NCI-H1436 treated with DMSO at 0.1 percent for 48 hours (cell line): ENCODE data around the gene MUSTN1.

Experiments
- DNase-seq: peaks from one replicate; lab custom pipeline; 2025; lab: John Stamatoyannopoulos, UW

MUSTN1 gene

DNA sequence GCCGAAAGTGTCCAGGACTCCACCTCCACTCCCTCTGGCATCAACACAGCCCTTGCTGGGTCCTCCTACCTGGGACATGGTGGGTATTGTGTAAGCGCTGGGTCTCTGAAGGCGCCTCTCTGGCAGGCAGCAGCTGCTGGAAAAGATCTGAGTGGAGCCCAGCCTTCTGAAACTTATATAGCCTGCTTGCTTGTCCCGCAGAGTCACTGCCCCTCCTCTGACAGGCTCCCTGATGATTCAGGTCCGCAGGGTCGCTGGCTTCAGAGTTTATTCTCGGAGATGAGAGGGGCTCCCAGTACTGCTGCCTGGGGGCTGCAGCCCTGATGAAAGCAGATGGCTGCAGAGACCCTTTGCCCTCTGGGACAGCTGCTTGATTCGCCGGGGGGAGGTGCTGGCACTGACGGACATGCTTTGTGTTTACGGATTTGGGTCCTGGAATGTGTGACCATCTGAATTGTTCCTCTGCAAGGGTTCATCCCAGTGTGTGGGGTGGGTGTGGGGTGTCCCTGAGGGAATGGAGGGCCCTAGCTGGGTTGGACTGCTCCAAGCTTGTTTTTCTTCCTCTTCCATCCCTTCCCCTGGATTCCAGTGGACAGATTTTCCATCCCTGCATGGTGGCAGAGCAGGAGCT, at the start of gene MUSTN1:
Gene MUSTN1, minus strand, starts transcription at position 149 of the 631 bp plus-strand sequence. Its CDS starts 71 bp downstream, at position 78.
- DNase-seq = no peak

DNA sequence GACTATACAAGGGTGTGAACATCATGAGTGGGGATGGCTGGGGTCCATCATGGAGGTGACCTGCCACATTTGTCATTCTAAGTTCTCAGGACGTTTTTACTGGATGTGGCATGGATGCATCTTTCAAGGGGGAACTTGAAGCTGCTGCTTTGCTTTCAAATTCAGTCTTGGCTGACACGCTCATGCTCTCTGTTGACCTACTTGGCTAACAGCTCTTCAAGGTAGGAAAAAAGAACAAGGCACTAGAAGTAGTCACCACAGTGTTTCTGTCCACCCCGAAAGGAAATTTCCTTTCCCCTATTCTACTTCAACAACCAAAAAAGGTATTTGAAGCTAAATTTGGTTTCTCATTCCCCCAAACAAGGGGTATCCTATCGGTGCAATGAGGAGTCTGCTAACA, 47.6 kb upstream of the MUSTN1 start:
- no peak for DNase-seq

GRCh38 chr3:52881871-52882270, 47.1 kb upstream of the MUSTN1 start:
- no peak for DNase-seq

DNA sequence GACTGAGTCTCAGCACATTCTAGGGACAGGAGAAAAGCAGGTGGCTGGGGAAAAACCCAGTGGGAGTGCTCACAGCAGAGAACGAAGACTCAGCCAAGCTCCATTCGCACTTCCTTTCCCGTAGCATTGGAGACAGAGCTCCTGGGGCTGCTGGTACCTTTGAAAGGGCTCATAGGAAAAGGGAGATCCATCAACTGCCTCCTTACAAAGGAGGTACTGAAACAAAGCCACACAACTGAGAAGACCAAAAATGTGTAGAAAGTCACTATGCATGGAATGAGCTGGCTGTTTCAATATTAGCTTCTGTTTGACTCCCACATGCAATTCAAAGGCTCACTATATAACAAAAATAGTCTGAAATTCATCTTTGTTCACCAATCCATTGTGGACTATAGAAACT, 45.7 kb upstream of the MUSTN1 start:
- no peak for DNase-seq

- DNase-seq = no peak
Measured at GRCh38 chr3:52880047-52880446, 45.2 kb upstream of the MUSTN1 start.

DNA sequence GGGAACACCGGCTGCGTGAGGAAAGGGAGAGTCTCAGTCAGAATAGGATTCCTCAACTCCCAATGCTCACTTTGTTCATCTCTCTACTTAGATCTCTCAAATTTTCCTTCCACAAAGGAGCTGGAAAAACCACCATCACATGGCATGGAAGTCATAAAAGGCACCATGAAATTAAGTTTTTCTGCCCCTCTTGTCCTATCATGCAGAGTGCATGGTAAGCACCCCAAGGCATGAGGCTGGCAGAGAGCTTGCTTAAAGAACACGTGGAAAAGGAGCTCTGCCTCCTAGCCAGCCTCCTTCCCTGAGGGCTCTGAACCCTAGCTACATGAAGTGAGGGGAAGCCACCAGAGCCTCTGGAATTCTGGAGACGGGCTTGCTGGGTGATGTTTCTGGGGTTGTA, 44.8 kb upstream of the MUSTN1 start:
- DNase-seq = no peak

- DNase-seq = no peak
Measured at GRCh38 chr3:52879090-52879489, 44.3 kb upstream of the MUSTN1 start.

DNA sequence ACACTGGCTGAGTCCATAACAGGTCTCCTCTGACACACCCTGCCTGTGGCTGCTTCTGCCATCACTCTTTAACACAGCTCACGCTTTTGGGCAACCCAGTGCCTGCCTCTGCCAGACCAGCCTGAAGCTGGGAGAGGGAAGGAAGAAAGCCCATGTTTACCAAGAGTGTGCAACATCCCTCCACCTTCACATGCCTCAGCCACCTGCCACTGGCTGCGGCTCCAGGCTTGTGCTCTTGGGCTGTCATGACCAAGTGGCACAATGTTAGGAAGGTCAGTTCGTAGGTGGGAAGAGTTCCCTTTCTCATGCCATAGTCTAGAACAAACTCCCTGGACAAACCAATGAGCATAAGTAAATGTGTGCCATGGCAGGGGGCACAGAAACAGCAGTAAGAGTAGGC, 42.3 kb upstream of the MUSTN1 start:
- no peak for DNase-seq

DNA sequence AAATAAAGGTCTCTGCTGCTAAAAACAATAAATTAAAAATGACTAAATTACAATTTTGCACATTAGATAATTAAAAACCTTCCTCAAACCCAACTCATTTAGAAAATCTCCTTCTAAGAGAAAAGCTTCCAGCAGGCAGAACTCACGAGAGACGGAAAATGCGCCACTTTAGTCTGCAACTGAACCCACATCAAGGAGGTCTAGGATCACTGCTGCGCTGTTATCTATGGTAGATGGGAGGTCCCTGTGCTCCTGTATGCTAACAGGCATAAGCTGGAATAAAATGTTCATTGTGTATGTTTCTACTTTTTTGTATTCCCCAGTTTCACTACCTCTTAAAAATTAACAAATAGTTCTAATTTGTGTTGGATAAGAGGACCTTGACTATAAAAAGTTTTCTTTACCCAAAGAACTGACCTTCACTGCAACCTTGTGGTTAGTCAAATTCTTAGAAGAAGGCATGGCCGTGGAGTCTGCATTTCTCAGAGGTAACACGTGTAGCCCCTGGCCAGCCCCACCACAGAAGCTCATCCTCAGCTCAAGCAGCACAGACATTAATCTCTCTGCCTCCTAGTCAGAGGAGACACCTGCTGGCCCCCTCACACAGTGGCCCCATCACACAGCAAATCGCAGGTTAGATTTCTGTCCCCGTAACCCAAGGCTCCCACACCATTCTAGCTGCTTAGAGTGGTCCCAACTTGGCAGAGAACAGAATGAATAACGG, 40.2 kb upstream of the MUSTN1 start:
- no peak for DNase-seq

GRCh38 chr3:52874160-52874701, 39.4 kb upstream of the MUSTN1 start:
- DNase-seq = no peak

- no peak for DNase-seq
Measured at GRCh38 chr3:52873433-52874159, 38.8 kb upstream of the MUSTN1 start.

GRCh38 chr3:52872245-52872644, 37.4 kb upstream of the MUSTN1 start:
- DNase-seq = no peak

DNA sequence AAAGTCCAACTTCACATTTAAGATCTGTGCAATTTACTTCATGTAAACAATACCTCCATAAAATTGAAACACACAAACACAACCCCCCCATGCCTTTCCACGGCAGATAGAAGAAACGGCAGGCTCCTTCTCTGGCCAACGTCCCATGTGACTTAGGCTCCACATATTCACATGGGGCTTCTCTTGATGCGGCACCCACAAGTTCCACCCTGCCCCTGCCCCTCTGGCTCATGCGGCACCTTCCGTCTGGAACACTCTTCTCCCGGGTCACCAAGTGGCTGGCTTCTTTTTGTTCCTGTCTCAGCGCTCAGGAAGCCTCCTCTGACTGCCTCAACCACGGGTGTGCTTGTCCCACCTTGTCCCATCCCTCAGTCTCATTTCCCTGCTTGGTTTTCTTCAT, 36.9 kb upstream of the MUSTN1 start:
- DNase-seq = no peak

GRCh38 chr3:52870471-52870870, 35.7 kb upstream of the MUSTN1 start:
- DNase-seq = no peak

DNA sequence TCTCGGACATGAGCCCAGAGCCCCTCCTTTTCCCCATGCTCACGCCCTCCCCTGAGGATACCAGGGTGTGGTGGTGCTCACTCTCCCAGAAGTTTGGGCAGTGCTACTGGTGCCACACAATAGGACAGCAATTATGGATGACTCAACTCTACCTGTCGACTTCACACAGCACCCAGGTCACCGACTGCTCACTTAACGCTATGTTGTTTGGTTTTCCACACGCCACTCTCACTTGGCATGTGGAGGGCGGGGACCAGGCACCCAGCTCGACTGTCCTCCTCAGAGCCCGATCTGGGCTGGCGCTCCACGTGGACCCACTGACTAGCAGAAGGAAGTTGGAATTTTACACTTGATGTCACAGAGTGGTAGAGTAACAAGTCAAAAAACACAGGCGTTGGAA, 31.6 kb upstream of the MUSTN1 start:
- DNase-seq = no peak

DNA sequence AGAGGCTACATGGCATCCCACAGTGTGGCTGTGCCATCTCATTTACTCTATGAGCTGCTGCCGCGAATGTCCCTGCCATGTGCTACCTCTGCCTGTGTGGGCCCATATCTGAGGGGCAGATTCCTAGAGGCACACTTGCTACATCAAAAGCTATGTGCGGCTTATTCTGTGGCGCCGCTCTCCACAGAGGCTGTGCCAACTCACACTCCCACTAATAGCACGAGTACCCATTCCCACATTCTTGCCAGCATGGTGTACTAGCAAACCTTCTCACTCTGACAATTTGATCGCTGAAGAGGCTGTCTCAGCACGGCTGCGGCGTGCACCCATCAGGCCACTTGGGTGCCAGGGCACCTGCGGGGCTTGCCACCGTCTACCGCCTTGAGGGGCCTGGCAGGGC, 31.2 kb upstream of the MUSTN1 start:
- no peak for DNase-seq

DNA sequence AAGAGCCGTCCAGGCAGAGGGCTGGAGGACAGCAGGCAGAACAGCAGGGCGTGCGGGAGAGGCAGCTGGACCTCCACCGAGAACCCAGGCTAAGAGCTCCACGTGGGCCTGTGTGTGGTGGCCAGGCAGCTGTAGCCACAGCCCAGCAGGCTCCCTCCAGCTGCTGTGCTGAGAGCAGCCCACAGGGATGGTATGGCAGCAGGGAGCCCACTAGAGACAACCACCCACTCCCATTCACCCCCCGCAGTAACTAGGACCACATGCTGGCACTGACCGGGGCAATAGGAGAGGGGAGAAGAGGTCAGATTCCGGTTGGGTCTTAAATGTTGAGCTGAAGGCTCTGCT, 25.6 kb upstream of the MUSTN1 start:
- DNase-seq = no peak

DNA sequence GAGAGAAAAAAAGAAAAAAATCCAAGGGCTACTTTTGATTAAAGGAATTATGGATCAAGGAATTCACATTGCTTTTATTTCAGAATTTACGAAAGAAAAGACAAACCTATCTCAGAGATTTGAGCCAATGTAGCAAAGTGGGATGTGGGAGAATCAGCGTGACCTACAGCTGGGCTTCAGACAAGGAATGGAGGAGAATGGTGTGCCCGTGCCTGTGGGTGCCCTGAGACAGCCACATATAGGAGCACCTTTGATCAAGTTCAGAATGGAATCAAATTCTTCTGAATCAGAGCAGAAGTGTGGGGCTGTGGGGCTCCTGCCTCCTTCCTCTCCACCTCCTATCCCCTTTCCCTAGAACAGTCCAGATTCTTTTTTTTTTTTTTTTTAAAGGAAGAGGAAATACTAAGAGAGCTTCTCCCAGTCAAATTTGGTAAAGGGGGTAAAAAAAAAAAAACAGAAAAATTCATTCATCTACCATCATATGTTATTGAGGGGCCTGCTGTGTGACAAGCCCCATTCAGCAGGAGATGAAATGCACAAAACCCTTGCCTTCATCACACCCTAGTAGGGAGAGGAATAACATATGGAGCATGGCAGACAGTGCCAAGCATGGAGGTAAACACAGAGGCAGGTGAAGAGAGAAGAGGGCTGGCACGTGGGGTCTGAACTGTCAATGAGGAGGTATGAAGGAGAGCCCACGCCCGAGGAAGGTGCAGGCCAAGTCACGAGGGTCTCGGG, 25.0 kb upstream of the MUSTN1 start:
- no peak for DNase-seq

- no peak for DNase-seq
Measured at GRCh38 chr3:52857864-52858263, 23.0 kb upstream of the MUSTN1 start.

- DNase-seq = no peak
Measured at GRCh38 chr3:52857133-52857532, 22.3 kb upstream of the MUSTN1 start.

DNA sequence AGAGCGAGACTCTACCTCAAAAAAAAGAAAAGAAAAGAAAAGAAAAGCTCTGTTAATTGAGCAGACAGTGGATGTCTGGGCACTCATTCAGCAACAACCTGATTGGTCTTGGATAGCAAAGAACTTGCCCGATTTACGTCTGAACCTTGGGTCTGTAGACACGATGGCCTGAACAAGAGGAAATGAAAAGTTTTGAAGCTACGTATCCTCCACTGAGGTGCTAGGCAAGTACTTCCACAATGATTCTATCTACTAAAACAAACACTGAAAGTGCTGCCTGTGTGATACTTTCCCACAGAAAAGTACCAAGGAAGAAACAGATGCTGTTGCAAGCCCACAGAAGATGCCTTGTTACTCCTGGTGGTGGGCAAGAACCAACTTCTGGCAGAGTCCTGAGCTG, 21.8 kb upstream of the MUSTN1 start:
- DNase-seq = no peak

DNA sequence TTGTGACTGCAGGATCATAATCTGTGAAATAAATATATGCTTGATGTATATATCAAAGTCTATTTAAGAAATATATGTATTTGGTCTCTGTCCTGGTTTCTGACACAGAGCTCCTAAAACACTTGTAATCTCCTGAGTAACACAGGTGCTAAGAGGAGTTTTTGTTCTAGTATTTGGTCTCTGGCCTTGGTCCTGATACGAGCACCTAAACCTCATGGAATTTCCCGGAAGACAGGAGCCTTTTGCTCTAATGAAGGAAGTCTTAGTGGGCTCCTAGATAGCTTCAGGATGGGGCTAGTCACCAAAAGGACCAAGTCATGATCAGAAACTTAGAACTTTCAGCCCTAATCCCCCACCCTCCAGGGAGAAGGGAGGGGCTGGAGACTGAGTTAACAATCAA, 19.2 kb upstream of the MUSTN1 start:
- DNase-seq = no peak
